Measurements from ENCODE around the gene GNAI2. TPM values are rescaled to one million over a fixed set of nuclear protein-coding genes. Genes with fewer than 3 reads are reported as not detected.

The GNAI2 gene
- total RNA-seq, 1 experiment from 2014 or later = 62.0 TPM

GRCh38 chr3:50239649-50240048 lies 3.6 kb downstream of the GNAI2 start:
- Histone ChIP-seq H3K9me3 (no peaks in the 10 kb centered on the region), H3K4me1 (peaks cover 23% of the 10 kb centered on the region), H3K27me3 (replicated peaks; ENCODE audit: control insufficient read depth, insufficient read depth, low read length) (no peaks in the 10 kb centered on the region), H3K36me3 (ENCODE audit: control insufficient read depth, insufficient read depth, low read length) (no peaks in the 10 kb centered on the region; the same call in none of the 2 replicates), H3K4me3 (ENCODE audit: low read depth, low read length) (no peak overlapping the region)
- CTCF ChIA-PET = no interaction called here
- intact Hi-C loops (cut with micrococcal nuclease; ENCODE audit: unreplicated experiment) = no loop called here
- H3K9me3 Mint-ChIP-seq (ENCODE audit: unreplicated experiment) = no peaks in the 10 kb centered on the region
- peak overlapping the region; percentile 44 for H3K27ac Mint-ChIP-seq (ENCODE audit: unreplicated experiment)
- H3K27me3 Mint-ChIP-seq (ENCODE audit: insufficient read depth, unreplicated experiment) = no peaks in the 10 kb centered on the region
- POLR2A ChIA-PET = no interaction called here
- TF ChIP-seq, protein P1, sequence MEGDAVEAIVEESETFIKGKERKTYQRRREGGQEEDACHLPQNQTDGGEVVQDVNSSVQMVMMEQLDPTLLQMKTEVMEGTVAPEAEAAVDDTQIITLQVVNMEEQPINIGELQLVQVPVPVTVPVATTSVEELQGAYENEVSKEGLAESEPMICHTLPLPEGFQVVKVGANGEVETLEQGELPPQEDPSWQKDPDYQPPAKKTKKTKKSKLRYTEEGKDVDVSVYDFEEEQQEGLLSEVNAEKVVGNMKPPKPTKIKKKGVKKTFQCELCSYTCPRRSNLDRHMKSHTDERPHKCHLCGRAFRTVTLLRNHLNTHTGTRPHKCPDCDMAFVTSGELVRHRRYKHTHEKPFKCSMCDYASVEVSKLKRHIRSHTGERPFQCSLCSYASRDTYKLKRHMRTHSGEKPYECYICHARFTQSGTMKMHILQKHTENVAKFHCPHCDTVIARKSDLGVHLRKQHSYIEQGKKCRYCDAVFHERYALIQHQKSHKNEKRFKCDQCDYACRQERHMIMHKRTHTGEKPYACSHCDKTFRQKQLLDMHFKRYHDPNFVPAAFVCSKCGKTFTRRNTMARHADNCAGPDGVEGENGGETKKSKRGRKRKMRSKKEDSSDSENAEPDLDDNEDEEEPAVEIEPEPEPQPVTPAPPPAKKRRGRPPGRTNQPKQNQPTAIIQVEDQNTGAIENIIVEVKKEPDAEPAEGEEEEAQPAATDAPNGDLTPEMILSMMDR (IDR thresholded peaks at IDR 0.05; ENCODE audit: insufficient read depth in 1 of 2, low read depth in 1 of 2, low read length in 1 of 2, severe bottlenecking in 1 of 2, unreplicated experiment in 1 of 2) = no peak
- peaks cover 13% of the 10 kb centered on the region for H3K4me1 Mint-ChIP-seq (ENCODE audit: low read depth, unreplicated experiment)
- no peak for DNase-seq
- no TSS peak for BruUV-seq (replicated peaks)
- H3K36me3 Mint-ChIP-seq (ENCODE audit: insufficient read depth, unreplicated experiment) = peaks cover 12% of the 10 kb centered on the region
- no peak overlapping the region for H3K4me3 Mint-ChIP-seq (ENCODE audit: unreplicated experiment)

GRCh38 chr3:50241163-50241562 lies 5.2 kb downstream of the GNAI2 start:
- no peaks in the 10 kb centered on the region; the same call in none of the 2 replicates for H3K36me3 ChIP-seq (ENCODE audit: control insufficient read depth, insufficient read depth, low read length)

DNA sequence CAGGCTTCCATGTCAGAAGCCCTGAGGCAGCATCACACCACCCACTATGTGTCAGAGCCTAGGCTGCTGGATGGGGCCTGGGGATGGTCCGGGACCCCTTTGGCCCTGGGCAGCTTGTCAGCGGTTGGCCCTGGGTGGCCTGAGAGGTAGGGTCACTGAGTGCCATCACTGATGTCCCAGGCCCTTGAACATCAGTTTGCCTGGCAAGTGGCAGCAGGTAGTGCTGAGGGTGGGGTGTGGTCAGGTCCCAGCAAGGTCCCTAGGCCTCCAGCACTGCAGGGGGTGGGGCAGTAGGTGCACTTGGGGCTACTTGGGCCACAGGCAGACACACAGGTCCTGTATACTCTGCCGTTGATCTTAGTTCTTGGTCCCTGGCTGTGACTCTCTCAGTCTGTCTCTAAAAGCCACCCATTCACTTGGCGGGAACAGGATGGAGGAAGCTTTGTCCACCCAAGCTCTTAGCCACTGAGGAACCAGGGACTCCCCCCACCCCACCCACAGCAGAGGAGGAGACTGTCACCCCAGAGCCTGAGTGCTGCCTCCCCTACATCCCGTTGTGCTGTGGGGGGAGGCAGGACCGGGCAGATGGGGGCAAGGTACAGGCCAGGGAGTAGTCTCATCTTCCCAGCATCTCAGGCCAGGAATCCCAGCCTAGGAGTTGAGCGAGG lies 5.8 kb downstream of the GNAI2 start:
- DNase-seq = no peak
- no peaks in the 10 kb centered on the region for H3K27me3 Mint-ChIP-seq (ENCODE audit: insufficient read depth, unreplicated experiment)
- no peak overlapping the region for H3K27ac Mint-ChIP-seq (ENCODE audit: unreplicated experiment)
- CTCF ChIA-PET = interaction anchor here (0.6 to 0.7 kb wide), 2 partner anchors 17 to 18 kb away, joined by 3 to 6 read pairs; no protein-coding TSS in a partner anchor
- H3K36me3 ChIP-seq (ENCODE audit: control insufficient read depth, insufficient read depth, low read length) = no peaks in the 10 kb centered on the region; the same call in none of the 2 replicates
- H3K4me1 Mint-ChIP-seq (ENCODE audit: low read depth, unreplicated experiment) = peaks cover 9% of the 10 kb centered on the region
- TF ChIP-seq, protein P1 (IDR thresholded peaks at IDR 0.05; ENCODE audit: insufficient read depth in 1 of 2, low read depth in 1 of 2, low read length in 1 of 2, severe bottlenecking in 1 of 2, unreplicated experiment in 1 of 2) = no peak
- POLR2A ChIA-PET = no interaction called here
- intact Hi-C loops (cut with micrococcal nuclease; ENCODE audit: unreplicated experiment) = no loop called here
- H3K9me3 Mint-ChIP-seq (ENCODE audit: unreplicated experiment) = no peaks in the 10 kb centered on the region
- H3K4me1 ChIP-seq = peaks cover 20% of the 10 kb centered on the region
- H3K9me3 ChIP-seq = no peaks in the 10 kb centered on the region
- H3K4me3 ChIP-seq (ENCODE audit: low read depth, low read length) = no peak overlapping the region
- no TSS peak for BruUV-seq (replicated peaks)
- H3K4me3 Mint-ChIP-seq (ENCODE audit: unreplicated experiment) = no peak overlapping the region
- H3K27me3 ChIP-seq (replicated peaks; ENCODE audit: control insufficient read depth, insufficient read depth, low read length) = no peaks in the 10 kb centered on the region
- peaks cover 15% of the 10 kb centered on the region for H3K36me3 Mint-ChIP-seq (ENCODE audit: insufficient read depth, unreplicated experiment)

More at GRCh38 chr3:50241163-50241562, 5.2 kb downstream of the GNAI2 start:
- Histone ChIP-seq H3K9me3 (no peaks in the 10 kb centered on the region), H3K4me3 (ENCODE audit: low read depth, low read length) (no peak overlapping the region), H3K4me1 (peaks cover 20% of the 10 kb centered on the region), H3K27me3 (replicated peaks; ENCODE audit: control insufficient read depth, insufficient read depth, low read length) (no peaks in the 10 kb centered on the region)
- Mint-ChIP-seq H3K27ac (ENCODE audit: unreplicated experiment) (no peak overlapping the region), H3K4me3 (ENCODE audit: unreplicated experiment) (no peak overlapping the region), H3K27me3 (ENCODE audit: insufficient read depth, unreplicated experiment) (no peaks in the 10 kb centered on the region), H3K4me1 (ENCODE audit: low read depth, unreplicated experiment) (peaks cover 13% of the 10 kb centered on the region), H3K36me3 (ENCODE audit: insufficient read depth, unreplicated experiment) (peaks cover 13% of the 10 kb centered on the region), H3K9me3 (ENCODE audit: unreplicated experiment) (no peaks in the 10 kb centered on the region)
- ChIA-PET POLR2A (no interaction called here), CTCF (interaction anchor here (0.6 to 0.7 kb wide), 2 partner anchors 17 to 19 kb away, joined by 3 to 6 read pairs; no protein-coding TSS in a partner anchor)
- DNase-seq = no peak
- TF ChIP-seq, protein P1 (IDR thresholded peaks at IDR 0.05; ENCODE audit: insufficient read depth in 1 of 2, low read depth in 1 of 2, low read length in 1 of 2, severe bottlenecking in 1 of 2, unreplicated experiment in 1 of 2) = no peak
- intact Hi-C loops (cut with micrococcal nuclease; ENCODE audit: unreplicated experiment) = no loop called here
- BruUV-seq (replicated peaks) = no TSS peak
